ENCODE data around the gene CPED1.
"Not testable (repeated sequence)": the region's sequence is repeated elsewhere in the genome, so short reads cannot be mapped to it uniquely, and the experiment has no call there.

CPED1 gene

DNA sequence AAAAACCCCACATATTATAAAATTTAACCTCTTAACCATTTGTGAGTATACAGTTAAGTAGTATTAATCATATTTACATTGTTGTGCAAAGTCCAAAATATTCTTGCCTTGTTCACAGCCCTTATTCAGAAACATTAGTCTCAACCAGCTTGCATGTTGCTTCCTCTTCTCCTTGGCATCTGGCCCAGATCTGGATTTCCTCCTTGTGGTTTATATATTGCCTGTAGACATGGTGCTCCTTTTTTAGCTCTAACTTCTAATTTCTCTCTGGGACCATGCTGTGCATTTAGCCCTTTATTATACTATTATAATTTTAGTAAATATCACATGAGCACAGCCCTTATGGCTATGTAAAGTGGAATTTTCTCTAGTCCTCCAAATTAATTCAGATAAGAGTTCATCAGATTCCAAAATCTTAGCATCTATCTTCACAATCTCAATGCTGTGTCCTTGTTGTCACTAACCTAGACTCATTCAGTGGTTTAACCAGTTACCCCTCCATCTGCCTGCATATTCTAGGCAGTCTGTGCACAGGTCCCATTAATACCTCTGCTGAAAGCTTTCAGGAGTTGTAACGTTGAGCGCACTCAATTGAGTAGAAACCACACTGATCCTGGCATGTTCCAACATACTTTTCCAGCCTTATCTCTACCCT is 7.9 kb downstream of the CPED1 start:
- Mint-ChIP-seq H3K27ac (peak overlapping the region; percentile 79), H3K27me3 (no peaks in the 10 kb centered on the region), H3K4me3 (peak overlapping the region; percentile 33), H3K36me3 (ENCODE audit: low read depth) (no peaks in the 10 kb centered on the region), H3K4me1 (ENCODE audit: low read depth) (peaks cover 64% of the 10 kb centered on the region), H3K9me3 (peaks cover 6% of the 10 kb centered on the region)
- intact Hi-C loops (cut with micrococcal nuclease), result loop anchor here (2.0 kb wide), 1 partner anchor 46 kb away; the partner anchor contains the start of gene ING3

DNA sequence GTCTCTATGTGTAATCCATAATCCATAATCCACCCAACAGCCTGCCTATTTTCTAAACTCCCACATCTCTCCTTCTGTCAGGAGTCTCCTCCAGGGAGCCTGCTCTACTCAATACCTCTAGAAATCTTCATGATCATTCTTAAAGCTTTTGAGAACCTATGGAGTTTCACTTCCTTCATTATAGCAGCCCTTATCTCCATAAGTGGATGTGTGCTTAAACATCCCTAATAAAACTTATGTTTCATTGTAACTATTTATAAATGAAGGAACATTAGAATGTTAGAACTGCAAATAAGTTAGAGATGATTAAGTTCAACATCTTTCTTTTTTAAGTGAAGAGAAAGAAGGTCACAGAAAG is 8.5 kb downstream of the CPED1 start:
- Mint-ChIP-seq H3K27ac (peak overlapping the region; percentile 79), H3K36me3 (ENCODE audit: low read depth) (no peaks in the 10 kb centered on the region), H3K27me3 (no peaks in the 10 kb centered on the region), H3K4me1 (ENCODE audit: low read depth) (peaks cover 66% of the 10 kb centered on the region), H3K4me3 (peak overlapping the region; percentile 33), H3K9me3 (peaks cover 6% of the 10 kb centered on the region)
- intact Hi-C loops (cut with micrococcal nuclease), result loop anchor here (2.0 kb wide), 1 partner anchor 46 kb away; the partner anchor contains the start of gene ING3

DNA sequence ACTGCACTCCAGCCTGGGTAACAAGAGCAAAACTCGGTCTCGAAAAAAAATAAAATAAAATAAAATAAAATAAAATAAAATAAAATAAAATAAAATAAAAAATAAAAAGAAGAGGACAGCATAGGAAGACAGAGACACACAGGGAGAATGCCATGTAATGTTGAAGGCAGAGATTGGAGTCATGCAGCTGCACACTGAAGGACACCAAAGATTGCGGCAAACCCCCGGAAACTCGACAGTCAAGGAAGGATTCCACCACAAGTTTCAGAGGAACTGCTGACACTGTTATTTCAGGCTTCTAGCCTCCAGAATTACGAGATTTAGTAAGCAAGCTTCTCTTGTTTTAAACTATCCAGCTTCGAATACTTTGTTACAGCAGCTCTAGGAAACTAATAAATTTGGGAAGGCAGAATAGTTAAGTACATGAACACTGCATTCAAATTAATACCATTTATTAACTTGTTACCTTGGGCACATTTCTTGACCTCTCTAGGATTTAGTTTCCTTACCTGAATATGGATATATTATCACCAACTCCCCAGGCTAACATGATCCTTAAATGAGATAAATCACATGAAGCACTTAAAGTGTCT is 9.5 kb downstream of the CPED1 start:
- Mint-ChIP-seq H3K4me3 (no peak overlapping the region), H3K4me1 (ENCODE audit: low read depth) (peaks cover 71% of the 10 kb centered on the region), H3K27me3 (no peaks in the 10 kb centered on the region), H3K9me3 (peaks cover 6% of the 10 kb centered on the region), H3K27ac (peak overlapping the region; percentile 58), H3K36me3 (ENCODE audit: low read depth) (no peaks in the 10 kb centered on the region)
- intact Hi-C loops (cut with micrococcal nuclease), result loop anchor here (2.0 kb wide), 1 partner anchor 47 kb away; the partner anchor contains the start of gene ING3

DNA sequence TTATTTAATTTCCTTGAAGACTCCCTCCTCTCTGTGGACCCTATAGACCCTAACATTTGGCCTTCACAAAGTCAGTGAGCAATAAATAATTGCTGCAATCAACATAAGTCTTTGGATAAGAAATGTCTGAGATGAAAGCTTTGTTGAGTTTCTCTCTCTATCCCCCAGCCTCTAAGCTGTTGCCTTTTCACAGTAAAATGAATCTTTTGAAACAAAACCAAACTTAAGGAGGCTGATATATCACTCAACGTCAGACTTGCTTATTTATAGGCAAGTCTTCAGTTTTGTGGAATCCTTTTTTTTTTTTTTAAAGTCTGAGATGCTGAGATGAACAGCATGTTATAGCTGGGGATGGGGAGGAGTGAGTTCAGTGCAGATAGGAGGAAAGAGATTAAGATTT is 10.0 kb downstream of the CPED1 start:
- Mint-ChIP-seq H3K27ac (peak overlapping the region; percentile 58), H3K4me3 (no peak overlapping the region), H3K36me3 (ENCODE audit: low read depth) (no peaks in the 10 kb centered on the region), H3K9me3 (peaks cover 6% of the 10 kb centered on the region), H3K4me1 (ENCODE audit: low read depth) (peaks cover 65% of the 10 kb centered on the region), H3K27me3 (peaks cover 2% of the 10 kb centered on the region)
- intact Hi-C loops (cut with micrococcal nuclease), result no loop called here

DNA sequence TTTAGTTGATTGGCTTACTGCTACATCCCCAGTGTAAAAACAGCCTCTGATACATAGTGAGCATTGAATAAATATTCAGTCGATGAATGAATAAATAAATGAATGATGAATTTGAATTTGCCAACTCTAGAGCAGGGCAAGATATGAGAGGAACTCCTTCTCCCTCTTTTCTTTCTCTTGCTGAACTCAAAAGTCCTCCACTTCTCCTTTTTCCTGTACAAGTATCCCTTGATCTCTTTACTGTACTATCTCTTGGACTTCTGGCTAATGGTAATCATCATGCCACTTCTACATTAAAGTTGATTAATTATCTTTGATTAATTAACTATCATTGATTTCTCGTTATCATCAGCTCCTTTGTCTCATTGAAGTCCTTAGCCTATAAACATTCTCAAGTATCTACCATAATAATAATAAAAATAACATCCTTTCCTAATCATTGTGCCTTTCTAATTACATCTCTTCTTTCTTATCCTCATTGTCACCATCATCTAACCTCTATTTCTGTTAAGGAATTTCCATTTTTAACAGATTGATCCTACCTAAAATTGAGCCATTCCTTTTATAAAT is 10.6 kb downstream of the CPED1 start:
- H3K4me3 Mint-ChIP-seq, result no peak overlapping the region
- H3K4me1 Mint-ChIP-seq (ENCODE audit: low read depth), result peaks cover 61% of the 10 kb centered on the region
- peaks cover 6% of the 10 kb centered on the region for H3K9me3 Mint-ChIP-seq
- H3K27me3 Mint-ChIP-seq, result peaks cover 3% of the 10 kb centered on the region
- peak overlapping the region; percentile 58 for H3K27ac Mint-ChIP-seq
- no peaks in the 10 kb centered on the region for H3K36me3 Mint-ChIP-seq (ENCODE audit: low read depth)
- intact Hi-C loops (cut with micrococcal nuclease), result no loop called here

DNA sequence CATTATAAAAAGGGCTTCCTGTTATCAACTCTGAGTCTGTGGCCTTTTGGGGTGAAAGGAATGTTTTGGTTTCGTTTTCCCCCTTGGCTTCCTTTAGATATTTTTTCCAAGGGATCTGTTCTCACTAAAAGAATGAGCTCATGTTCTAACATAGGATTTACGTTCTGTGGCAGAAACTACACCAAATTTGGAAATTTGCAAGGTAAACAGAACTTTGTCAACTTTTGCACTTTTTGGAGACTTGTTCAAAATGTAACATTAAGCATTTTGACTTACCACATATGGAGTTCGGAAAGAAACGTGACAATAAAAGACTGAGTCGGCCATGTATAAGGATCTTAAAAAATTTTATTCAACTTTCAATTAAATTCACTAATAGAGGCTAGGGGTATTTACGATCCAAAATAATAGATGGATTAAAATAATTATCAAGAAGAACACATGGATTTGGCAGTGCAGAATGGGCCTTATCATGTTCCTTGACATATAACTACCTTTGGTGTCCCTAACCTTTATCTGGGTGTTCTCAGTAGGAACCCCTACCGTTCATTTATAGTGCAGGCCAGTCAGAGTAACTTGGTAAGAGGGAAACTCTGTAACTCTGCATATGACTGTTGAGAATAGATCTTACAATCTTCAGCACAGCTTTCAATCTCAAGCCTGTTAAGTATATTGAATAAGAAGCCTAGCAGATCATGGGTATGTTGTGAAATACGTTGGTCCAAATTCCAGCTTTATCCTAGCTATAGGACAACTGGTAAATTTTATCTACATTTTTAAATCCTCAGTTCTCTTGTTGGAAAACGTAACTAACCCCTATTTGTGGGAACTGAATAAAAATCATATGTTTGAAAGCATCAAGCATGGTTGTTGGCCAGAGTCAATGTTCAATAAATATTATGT is 11.8 kb downstream of the CPED1 start:
- H3K27me3 Mint-ChIP-seq, result peaks cover 5% of the 10 kb centered on the region

DNA sequence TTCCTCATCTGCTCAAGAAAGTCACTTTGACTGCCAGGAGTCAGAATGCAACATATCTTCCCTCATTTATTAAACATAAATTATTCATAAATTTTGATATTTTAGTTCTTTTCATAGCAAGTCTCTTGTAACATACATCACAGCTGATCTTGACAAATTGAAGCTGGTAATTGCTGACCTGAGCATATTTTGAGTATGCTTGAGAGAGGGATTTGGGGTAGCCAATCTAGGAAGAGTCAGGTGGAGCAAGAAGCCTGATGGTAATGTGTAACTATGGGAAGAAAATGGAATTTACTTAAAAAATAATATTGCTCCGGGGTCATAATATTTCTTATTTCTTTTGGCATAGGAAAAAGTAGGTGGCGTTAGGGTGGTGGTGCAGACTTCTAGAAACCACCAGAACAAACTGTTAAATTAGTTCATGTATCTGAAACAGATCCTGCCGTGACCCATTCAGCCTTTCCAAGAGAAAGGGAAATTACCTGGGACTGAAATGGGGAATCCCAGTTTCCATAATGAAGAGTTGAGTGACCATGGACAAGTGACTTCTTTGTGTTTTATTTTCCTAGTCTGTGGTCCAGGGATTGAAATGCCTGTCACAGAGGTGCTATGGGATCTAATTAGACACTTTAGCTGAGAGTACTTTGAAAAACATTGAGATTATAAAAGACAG is 12.9 kb downstream of the CPED1 start:
- intact Hi-C loops (cut with micrococcal nuclease), result no loop called here

More for the DNA sequence above, 11.8 kb downstream of the CPED1 start:
- H3K4me3 Mint-ChIP-seq, result no peak overlapping the region
- peak overlapping the region; percentile 60 for H3K27ac Mint-ChIP-seq
- peaks cover 6% of the 10 kb centered on the region for H3K9me3 Mint-ChIP-seq
- no peaks in the 10 kb centered on the region for H3K36me3 Mint-ChIP-seq (ENCODE audit: low read depth)
- intact Hi-C loops (cut with micrococcal nuclease), result no loop called here
- peaks cover 53% of the 10 kb centered on the region for H3K4me1 Mint-ChIP-seq (ENCODE audit: low read depth)

DNA sequence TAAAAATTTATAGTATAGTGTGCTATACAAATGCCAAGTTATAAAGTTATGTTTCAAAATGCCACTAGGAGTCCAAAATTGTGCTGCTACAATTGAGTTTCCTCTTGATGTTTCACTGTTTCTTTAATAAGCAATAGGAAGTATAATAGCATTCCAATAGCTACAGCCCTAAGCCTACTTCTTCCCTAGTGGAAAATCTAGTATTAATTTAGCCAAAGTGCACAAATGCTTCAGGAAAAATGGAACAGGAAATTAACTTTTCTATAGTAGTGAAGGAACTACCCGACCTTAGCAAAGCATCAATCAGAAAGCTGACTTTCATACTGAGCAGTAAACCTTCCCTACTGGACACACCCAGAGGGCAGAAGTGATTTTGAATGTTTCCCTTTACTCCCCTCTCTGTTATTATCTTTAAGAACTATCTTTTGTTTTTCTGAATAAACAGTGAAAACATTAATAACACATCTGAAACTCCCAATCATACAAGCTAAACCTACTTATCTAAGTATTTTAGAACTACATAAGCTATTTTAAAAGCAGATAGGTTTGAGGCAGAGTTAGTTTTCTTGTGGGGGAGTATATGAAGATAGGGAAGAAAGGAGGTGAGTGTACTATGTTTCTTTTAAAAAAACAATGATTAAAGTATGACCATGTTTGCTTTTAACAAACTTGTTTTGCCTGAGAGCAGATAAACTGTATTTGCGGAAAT is 13.7 kb downstream of the CPED1 start:
- Mint-ChIP-seq H3K4me3 (no peak overlapping the region), H3K27me3 (peaks cover 5% of the 10 kb centered on the region), H3K27ac (no peak overlapping the region), H3K9me3 (no peaks in the 10 kb centered on the region), H3K36me3 (ENCODE audit: low read depth) (no peaks in the 10 kb centered on the region), H3K4me1 (ENCODE audit: low read depth) (peaks cover 51% of the 10 kb centered on the region)
- intact Hi-C loops (cut with micrococcal nuclease), result no loop called here

More for the DNA sequence above, 12.9 kb downstream of the CPED1 start:
- H3K9me3 Mint-ChIP-seq, result no peaks in the 10 kb centered on the region
- H3K4me1 Mint-ChIP-seq (ENCODE audit: low read depth), result peaks cover 50% of the 10 kb centered on the region
- no peak overlapping the region for H3K4me3 Mint-ChIP-seq
- peaks cover 5% of the 10 kb centered on the region for H3K27me3 Mint-ChIP-seq
- no peaks in the 10 kb centered on the region for H3K36me3 Mint-ChIP-seq (ENCODE audit: low read depth)
- H3K27ac Mint-ChIP-seq, result no peak overlapping the region

DNA sequence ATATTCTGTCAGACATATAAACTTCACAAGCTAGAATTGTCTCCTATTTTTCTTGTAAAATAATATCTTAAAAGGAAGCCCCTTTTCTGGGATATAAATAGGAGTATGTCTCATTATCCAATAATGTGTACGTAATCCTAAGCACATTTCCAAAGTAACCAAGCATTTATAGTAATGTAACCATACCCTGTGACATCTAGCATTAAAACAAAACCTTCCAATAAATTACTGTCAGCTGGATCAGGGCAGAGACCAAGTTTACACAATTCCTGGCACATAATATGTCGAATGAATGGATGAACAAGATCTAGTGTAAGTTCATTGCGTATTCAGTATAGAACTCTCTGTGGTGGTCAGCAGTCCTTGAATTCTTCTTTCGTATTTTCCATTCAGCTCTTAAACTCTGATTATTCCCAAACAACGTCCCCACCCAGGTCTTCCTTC is 14.3 kb downstream of the CPED1 start:
- H3K9me3 Mint-ChIP-seq, result no peaks in the 10 kb centered on the region
- intact Hi-C loops (cut with micrococcal nuclease), result no loop called here
- no peak overlapping the region for H3K27ac Mint-ChIP-seq
- H3K4me1 Mint-ChIP-seq (ENCODE audit: low read depth), result peaks cover 56% of the 10 kb centered on the region
- H3K36me3 Mint-ChIP-seq (ENCODE audit: low read depth), result no peaks in the 10 kb centered on the region
- peaks cover 5% of the 10 kb centered on the region for H3K27me3 Mint-ChIP-seq
- no peak overlapping the region for H3K4me3 Mint-ChIP-seq

DNA sequence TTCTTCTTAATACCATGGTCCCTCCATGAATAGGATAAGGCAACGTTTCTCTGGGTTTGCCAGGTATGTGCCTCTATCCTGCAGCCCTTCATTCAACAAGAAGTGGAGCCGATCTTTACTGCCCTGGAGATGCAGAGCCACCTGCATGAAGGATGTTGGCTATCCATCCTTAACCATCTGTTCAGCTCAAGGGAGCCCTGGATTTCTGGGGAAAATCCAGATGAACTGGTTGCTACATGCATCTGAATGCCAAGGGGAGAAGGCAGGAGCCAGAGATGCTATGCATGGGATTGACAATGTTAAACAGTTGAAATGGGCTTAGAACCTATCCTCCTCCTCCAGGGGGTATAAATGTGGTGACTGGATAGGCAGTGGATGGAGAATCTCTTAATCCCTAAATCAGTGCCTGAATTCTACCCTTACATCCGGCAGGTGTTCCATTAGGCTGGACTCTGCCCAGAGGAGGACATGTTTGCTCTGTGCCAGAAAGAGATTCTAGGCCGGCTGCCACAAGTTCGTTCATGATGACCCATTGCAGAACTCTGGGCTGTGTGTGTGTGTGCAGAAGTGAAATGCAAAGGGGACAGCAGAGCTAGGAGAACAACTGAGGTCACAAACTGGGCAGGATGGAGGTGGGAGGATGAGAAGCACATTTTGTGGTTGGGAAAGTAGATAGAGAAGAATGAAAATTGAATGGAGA is 15.6 kb downstream of the CPED1 start:
- no peak overlapping the region for H3K27ac Mint-ChIP-seq
- H3K27me3 Mint-ChIP-seq, result peaks cover 5% of the 10 kb centered on the region
- peaks cover 46% of the 10 kb centered on the region for H3K4me1 Mint-ChIP-seq (ENCODE audit: low read depth)
- intact Hi-C loops (cut with micrococcal nuclease), result no loop called here
- H3K9me3 Mint-ChIP-seq, result no peaks in the 10 kb centered on the region
- H3K36me3 Mint-ChIP-seq (ENCODE audit: low read depth), result no peaks in the 10 kb centered on the region
- H3K4me3 Mint-ChIP-seq, result no peak overlapping the region

DNA sequence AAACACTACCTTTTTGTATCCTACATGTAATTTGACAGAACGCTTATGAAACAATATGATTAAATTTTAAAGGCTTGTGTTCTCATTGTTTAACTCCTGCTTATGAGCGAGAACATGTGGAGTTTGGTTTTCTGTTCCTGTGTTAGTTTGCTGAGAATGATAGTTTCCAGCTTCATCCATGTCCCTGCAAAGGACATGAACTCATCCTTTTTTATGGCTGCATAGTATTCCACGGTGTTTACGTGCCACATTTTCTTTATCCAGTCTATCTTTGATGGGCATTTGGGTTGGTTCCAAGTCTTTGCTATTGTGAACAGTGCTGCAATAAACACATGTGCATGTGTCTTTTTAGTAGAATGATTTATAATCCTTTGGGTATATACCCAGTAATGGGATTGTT is 16.5 kb downstream of the CPED1 start:
- intact Hi-C loops (cut with micrococcal nuclease); H3K36me3 Mint-ChIP-seq (ENCODE audit: low read depth); H3K27me3 Mint-ChIP-seq; H3K9me3 Mint-ChIP-seq; H3K4me3 Mint-ChIP-seq; H3K27ac Mint-ChIP-seq: not testable (repeated sequence)
- peaks cover 40% of the 10 kb centered on the region for H3K4me1 Mint-ChIP-seq (ENCODE audit: low read depth)

DNA sequence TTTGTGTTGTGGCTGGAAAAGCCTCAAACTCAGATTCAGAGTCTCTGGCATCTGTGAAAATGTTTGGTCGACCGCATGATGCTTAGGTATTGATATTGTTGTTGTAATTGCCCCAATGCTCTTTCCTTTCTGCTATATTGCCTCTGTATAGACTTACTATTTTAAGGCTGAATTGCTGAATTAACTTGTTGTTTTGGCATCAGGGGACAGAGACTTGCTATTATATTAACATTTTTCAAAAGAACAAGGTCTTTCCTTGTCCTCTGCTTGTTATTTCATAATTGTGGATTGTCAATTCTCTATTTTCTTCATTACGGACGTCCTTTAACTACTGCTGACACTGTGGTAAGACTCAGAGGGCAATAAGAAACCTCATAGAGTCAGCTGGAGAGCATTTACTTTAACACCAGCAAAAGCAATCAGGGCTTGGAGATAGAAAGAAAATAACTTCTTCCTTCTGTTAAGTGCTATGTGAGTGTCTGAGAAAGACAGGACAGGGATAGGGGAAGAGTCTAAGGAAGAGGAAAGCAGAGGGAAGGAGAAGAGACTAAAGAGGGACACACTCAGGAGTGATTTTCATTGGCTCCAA is 17.6 kb downstream of the CPED1 start:
- Mint-ChIP-seq H3K27me3 (peaks cover 5% of the 10 kb centered on the region), H3K4me1 (ENCODE audit: low read depth) (peaks cover 35% of the 10 kb centered on the region), H3K4me3 (no peak overlapping the region), H3K9me3 (no peaks in the 10 kb centered on the region), H3K36me3 (ENCODE audit: low read depth) (no peaks in the 10 kb centered on the region), H3K27ac (no peak overlapping the region)
- intact Hi-C loops (cut with micrococcal nuclease), result no loop called here
